T-helper 1 cell treated with Interleukin-12 subunit alpha and Interleukin-12 subunit beta and Interleukin-4 antibody, amounts not matched to agents 30 μg/mL and 1 μg/mL, for 36 hours (primary cell): ENCODE data around the gene STMN1.
A peak's percentile ranks its signal among the peaks of the same experiment; 100 is the strongest.

Experiments
- H3K27ac Mint-ChIP-seq: one replicate; pipeline ENCODE4 v1.8.0; 2021; ENCODE audit warnings: mild to moderate bottlenecking, mixed read lengths
- H3K27me3 Mint-ChIP-seq: one replicate; pipeline ENCODE4 v1.8.0; 2021; ENCODE audit warnings: low read depth, mixed read lengths
- H3K36me3 Mint-ChIP-seq: one replicate; pipeline ENCODE4 v1.8.0; 2021; ENCODE audit warnings: low read depth, mixed read lengths
- H3K4me1 Mint-ChIP-seq: one replicate; pipeline ENCODE4 v1.8.0; 2021; ENCODE audit warnings: low read depth, mixed read lengths
- H3K4me3 Mint-ChIP-seq: one replicate; pipeline ENCODE4 v1.8.0; 2021; ENCODE audit warnings: mild to moderate bottlenecking, moderate library complexity, mixed read lengths
- H3K9me3 Mint-ChIP-seq: one replicate; pipeline ENCODE4 v1.8.0; 2021; ENCODE audit warnings: mixed read lengths

STMN1 gene

DNA sequence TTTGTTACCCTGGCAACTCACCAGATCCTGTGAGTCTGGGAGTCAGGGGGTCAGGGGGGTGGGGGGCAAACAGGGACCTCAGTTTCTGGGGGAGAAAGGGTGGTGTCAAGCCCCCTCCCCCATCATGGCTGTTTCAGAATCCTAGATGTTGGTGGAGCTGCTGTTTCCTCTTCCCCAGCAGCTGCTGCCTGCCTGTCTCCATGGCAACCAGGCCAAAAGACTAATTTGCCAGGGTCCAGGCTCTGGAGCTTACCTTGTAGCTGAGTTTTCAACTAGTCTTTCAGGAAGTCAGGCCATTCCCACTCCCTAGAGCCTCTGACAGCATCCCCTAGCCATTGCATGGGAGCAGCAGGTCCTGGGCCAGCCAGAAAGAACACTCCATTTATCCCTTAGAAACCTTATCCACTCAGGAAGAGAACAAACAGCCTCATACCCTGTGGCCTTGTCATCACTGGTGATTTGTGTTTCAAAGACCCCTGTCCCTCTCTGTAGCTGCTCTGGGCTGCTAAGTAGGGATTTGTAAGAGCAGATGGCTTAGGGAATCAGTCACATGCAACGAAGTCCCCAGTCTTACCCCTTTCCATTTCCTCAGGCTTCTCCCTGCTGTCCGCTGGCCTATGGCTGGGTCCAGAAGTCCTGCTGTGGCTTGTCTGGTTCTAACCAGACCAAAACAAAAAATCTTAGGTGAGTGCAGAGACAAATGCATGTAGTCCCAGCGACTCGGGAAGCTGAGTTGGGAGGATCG is 21.5 kb upstream of the STMN1 start:
- no peaks in the 10 kb centered on the region for H3K9me3 Mint-ChIP-seq
- no peaks in the 10 kb centered on the region for H3K36me3 Mint-ChIP-seq
- H3K4me3 Mint-ChIP-seq: no peak overlapping the region
- peaks cover 4% of the 10 kb centered on the region for H3K4me1 Mint-ChIP-seq
- no peak overlapping the region for H3K27ac Mint-ChIP-seq
- H3K27me3 Mint-ChIP-seq: peaks cover 51% of the 10 kb centered on the region

DNA sequence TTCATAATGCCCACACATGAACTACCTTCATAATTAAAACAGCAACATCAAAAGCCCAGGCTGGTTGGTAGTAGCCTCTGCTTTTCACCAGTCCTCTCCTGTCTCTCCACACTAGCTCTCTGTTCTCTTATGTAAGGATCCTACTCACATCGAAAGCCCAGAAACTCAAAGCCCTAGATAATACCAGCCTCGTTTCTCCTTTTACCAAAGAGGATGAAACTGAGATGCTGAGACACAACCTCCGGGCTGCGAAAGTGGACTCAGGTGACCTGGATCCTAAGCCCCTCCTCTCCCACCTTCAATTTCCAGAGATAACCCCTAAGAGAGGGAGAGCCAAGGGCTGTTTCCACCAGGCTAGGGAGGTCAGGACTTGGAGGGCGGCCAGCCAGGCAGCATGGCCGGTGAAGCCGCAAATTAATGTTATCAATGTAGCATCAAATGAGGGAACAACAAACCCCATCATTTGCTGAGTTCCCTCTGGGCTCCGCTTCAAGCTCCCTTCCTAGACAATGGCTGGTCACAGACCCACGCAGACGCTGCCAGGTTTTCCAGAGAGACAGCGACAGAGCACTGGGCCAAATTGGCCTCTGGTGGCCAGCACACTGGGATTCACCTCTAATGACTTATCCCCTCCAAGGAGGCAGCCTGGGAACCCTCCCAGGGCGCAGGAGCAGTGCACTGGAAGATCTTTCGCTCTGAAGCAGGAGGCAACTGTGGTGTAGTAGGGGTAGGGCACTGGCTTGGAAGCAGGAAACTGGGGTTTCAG is 20.7 kb upstream of the STMN1 start:
- Mint-ChIP-seq H3K27ac (no peak overlapping the region), H3K27me3 (peaks cover 54% of the 10 kb centered on the region), H3K4me1 (peaks cover 10% of the 10 kb centered on the region), H3K9me3 (no peaks in the 10 kb centered on the region), H3K4me3 (no peak overlapping the region), H3K36me3 (no peaks in the 10 kb centered on the region)

DNA sequence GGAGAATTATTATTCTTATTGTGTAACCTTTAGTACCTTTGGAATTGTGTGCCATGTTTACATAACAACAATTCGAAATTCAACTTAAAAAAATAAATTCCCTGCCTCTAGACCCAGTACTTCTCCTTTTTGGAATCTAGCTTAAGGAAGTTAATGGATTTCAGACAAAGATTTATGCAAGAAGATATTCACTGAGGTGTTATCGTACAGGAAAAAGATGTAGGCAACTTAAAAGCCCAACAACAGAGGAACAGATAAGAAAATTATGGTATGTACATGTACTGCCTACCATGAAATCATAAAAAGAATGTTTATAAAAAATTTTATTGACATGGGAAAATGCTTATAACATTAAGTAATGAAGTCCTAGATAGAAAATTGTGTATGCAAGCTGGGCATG is 18.2 kb upstream of the STMN1 start:
- H3K27ac Mint-ChIP-seq: no peak overlapping the region
- H3K4me3 Mint-ChIP-seq: no peak overlapping the region
- H3K9me3 Mint-ChIP-seq: no peaks in the 10 kb centered on the region
- peaks cover 50% of the 10 kb centered on the region for H3K27me3 Mint-ChIP-seq
- peaks cover 11% of the 10 kb centered on the region for H3K4me1 Mint-ChIP-seq
- no peaks in the 10 kb centered on the region for H3K36me3 Mint-ChIP-seq

DNA sequence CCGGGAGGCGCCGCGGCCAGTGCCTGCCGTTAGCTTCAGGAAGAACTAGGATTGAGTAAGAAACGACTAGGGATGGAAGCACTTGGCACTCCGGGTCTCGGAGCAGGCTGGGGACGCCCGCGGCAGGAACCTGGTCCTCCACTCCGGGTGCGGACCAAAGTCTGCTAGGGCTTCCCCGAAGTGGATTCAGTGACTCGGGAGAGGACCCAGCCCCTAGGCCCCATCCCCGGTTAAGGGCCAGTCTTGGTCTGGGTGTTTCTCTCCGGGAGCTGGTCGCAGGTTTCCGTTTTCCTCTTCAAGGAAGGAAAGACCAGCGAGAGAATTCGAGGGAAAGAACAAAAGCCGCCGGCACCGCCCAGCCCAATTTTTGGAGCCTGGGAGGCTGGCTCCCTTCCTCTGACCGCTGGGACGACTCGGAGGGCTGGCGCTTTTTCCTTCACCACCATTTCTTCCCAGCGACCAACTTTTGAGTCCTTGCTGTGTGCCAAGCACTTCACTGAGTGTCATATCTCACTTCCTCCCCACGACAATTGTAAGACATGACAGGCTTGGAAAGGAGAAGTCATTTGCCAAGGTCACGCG is 16.8 kb upstream of the STMN1 start:
- peaks cover 13% of the 10 kb centered on the region for H3K4me1 Mint-ChIP-seq
- H3K4me3 Mint-ChIP-seq: peak overlapping the region; percentile 53
- H3K9me3 Mint-ChIP-seq: no peaks in the 10 kb centered on the region
- peaks cover 50% of the 10 kb centered on the region for H3K27me3 Mint-ChIP-seq
- H3K36me3 Mint-ChIP-seq: no peaks in the 10 kb centered on the region
- no peak overlapping the region for H3K27ac Mint-ChIP-seq

- Mint-ChIP-seq H3K4me3 (peak overlapping the region; percentile 77), H3K27me3 (peaks cover 50% of the 10 kb centered on the region), H3K27ac (no peak overlapping the region), H3K36me3 (peaks cover 3% of the 10 kb centered on the region), H3K4me1 (peaks cover 17% of the 10 kb centered on the region), H3K9me3 (no peaks in the 10 kb centered on the region)
Observed at GRCh38 chr1:25922056-25922970, 16.1 kb upstream of the STMN1 start.

GRCh38 chr1:25918615-25919014 is 12.4 kb upstream of the STMN1 start:
- Mint-ChIP-seq H3K4me1 (peaks cover 19% of the 10 kb centered on the region), H3K9me3 (no peaks in the 10 kb centered on the region), H3K27me3 (peaks cover 19% of the 10 kb centered on the region), H3K36me3 (peaks cover 3% of the 10 kb centered on the region), H3K4me3 (no peak overlapping the region), H3K27ac (no peak overlapping the region)

- Mint-ChIP-seq H3K4me1 (peaks cover 15% of the 10 kb centered on the region), H3K27me3 (peaks cover 13% of the 10 kb centered on the region), H3K27ac (peak overlapping the region; percentile 53)
Observed at GRCh38 chr1:25917996-25918395, 11.8 kb upstream of the STMN1 start.

DNA sequence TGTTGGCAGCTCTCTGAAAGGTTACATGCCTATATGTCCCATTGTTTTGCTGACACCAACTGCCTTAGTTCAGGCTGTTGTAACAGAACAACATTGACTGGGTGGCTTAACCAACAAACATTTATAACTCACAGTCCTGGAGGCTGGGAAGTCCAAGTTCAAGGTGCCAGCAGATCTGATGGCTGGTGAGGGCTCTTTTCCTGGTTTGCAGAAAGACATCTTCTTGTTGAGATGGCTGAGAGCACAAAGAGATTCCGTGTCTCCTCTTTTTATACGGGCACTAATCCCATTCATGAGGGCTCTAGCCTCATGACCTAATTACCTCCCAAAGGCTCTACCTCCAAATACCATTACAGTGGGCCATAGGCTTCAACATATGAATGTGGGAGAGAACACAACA is 10.2 kb upstream of the STMN1 start:
- H3K9me3 Mint-ChIP-seq: no peaks in the 10 kb centered on the region
- peaks cover 4% of the 10 kb centered on the region for H3K27me3 Mint-ChIP-seq
- no peak overlapping the region for H3K4me3 Mint-ChIP-seq
- H3K4me1 Mint-ChIP-seq: peaks cover 8% of the 10 kb centered on the region
- no peak overlapping the region for H3K27ac Mint-ChIP-seq
- peaks cover 3% of the 10 kb centered on the region for H3K36me3 Mint-ChIP-seq

More at GRCh38 chr1:25917996-25918395, 11.8 kb upstream of the STMN1 start:
- H3K36me3 Mint-ChIP-seq: peaks cover 3% of the 10 kb centered on the region
- no peak overlapping the region for H3K4me3 Mint-ChIP-seq
- H3K9me3 Mint-ChIP-seq: no peaks in the 10 kb centered on the region

- Mint-ChIP-seq H3K4me1 (peaks cover 8% of the 10 kb centered on the region), H3K4me3 (no peak overlapping the region)
Observed at GRCh38 chr1:25914074-25914995, 8.1 kb upstream of the STMN1 start.

GRCh38 chr1:25913206-25913605 is 7.0 kb upstream of the STMN1 start:
- Mint-ChIP-seq H3K27me3 (peaks cover 15% of the 10 kb centered on the region), H3K36me3 (peaks cover 3% of the 10 kb centered on the region), H3K9me3 (no peaks in the 10 kb centered on the region), H3K4me3 (no peak overlapping the region), H3K27ac (no peak overlapping the region), H3K4me1 (peaks cover 8% of the 10 kb centered on the region)

More at GRCh38 chr1:25914074-25914995, 8.1 kb upstream of the STMN1 start:
- H3K9me3 Mint-ChIP-seq: no peaks in the 10 kb centered on the region
- peaks cover 3% of the 10 kb centered on the region for H3K36me3 Mint-ChIP-seq
- H3K27me3 Mint-ChIP-seq: peaks cover 7% of the 10 kb centered on the region
- H3K27ac Mint-ChIP-seq: no peak overlapping the region

GRCh38 chr1:25912076-25912831 is 6.0 kb upstream of the STMN1 start:
- H3K36me3 Mint-ChIP-seq: no peaks in the 10 kb centered on the region
- H3K4me3 Mint-ChIP-seq: no peak overlapping the region
- no peaks in the 10 kb centered on the region for H3K9me3 Mint-ChIP-seq
- H3K27me3 Mint-ChIP-seq: peaks cover 25% of the 10 kb centered on the region
- no peak overlapping the region for H3K27ac Mint-ChIP-seq
- peaks cover 5% of the 10 kb centered on the region for H3K4me1 Mint-ChIP-seq

- Mint-ChIP-seq H3K36me3 (no peaks in the 10 kb centered on the region), H3K9me3 (no peaks in the 10 kb centered on the region), H3K4me3 (no peak overlapping the region), H3K4me1 (peaks cover 7% of the 10 kb centered on the region), H3K27ac (no peak overlapping the region), H3K27me3 (peaks cover 30% of the 10 kb centered on the region)
Observed at GRCh38 chr1:25911162-25911561, 4.9 kb upstream of the STMN1 start.

DNA sequence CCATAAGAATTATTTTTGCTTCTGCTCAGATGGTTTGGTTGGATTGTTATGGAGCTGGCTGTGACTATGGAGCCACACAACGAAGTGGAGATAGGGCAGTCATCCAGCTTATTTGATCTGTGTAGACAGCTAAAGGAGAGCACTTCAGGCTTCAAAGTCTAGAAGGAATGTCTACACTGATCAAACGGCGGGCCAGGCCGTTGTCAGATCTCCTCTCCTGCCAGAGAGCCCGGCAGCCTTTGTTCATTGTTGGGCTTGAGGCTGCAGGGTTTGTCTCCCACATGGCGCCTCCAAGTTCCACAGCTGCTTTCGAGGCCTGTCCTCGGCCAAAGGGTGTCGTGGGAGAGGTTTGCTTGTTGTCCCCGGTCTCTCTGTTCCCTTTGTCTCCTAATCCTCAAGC is 2.8 kb upstream of the STMN1 start:
- Mint-ChIP-seq H3K27ac (no peak overlapping the region), H3K27me3 (peaks cover 30% of the 10 kb centered on the region), H3K9me3 (no peaks in the 10 kb centered on the region), H3K36me3 (peaks cover 7% of the 10 kb centered on the region), H3K4me1 (peaks cover 16% of the 10 kb centered on the region), H3K4me3 (no peak overlapping the region)
